Astrocyte of the spinal cord (primary cell): ENCODE data around the gene KLF8.

Source experiments
- DNase-seq: peaks from one replicate; pipeline ENCODE4 v3.0.0; 2011; ENCODE audit warnings: low read depth, low spot score
- H3K4me3 ChIP-seq: 2 replicates; pipeline ENCODE4 v1.5.1; 2011; ENCODE audit warnings: low read depth, mild to moderate bottlenecking, low read length, moderate library complexity
- CTCF ChIP-seq: IDR thresholded peaks from 2 replicates; pipeline ENCODE4 v1.5.1; 2012; ENCODE audit warnings: low read depth, mild to moderate bottlenecking, low read length, inconsistent platforms
- in situ Hi-C: cut with HindIII; loops from 2 replicates; pipeline ENCODE4 v1.10.0; 2017; ENCODE audit warnings: low sequenced_read_pairs

The KLF8 gene

DNA sequence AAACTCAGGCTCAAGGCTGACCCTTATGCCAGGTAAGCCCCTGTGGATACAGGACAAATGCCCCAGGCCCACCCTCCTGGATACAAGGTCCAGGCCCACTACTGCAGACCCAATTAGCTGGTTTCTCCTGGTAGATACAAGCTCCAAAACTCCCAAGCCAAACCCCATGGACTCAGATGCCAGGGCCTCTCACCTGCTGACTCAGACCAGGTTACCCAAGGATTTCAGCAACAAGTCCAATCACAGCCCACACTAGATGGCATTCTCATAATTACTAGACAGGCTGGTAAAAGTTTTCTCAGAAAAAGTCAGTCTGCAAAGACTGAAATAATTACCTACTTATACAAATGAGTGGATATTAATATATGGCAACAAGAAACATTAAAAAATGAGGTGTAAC is 87.0 kb downstream of the KLF8 start:
- TF ChIP-seq CTCF, result no peak
- in situ Hi-C loops, result no loop called here
- DNase-seq, result no peak
- H3K4me3 ChIP-seq, result no peak overlapping the region
